Endodermal cell (in vitro differentiated cells): Measurements from ENCODE around the gene NIPSNAP3A. TPM values are rescaled to one million over a fixed set of nuclear protein-coding genes. Genes with fewer than 3 reads are reported as not detected.

Source experiments
- DNase-seq: peaks from one replicate; pipeline ENCODE4 v3.0.0-alpha.2; 2017
- H3K27ac ChIP-seq: 2 replicates; pipeline ENCODE4 v1.5.1; 2013; ENCODE audit warnings: mild to moderate bottlenecking, low read depth, low read length, moderate library complexity
- H3K27me3 ChIP-seq: 2 replicates; pipeline ENCODE4 v1.6.1; 2013; ENCODE audit warnings: mild to moderate bottlenecking, low read length, moderate library complexity; ENCODE audit not compliant: insufficient read depth, control insufficient read depth, poor library complexity, severe bottlenecking
- H3K36me3 ChIP-seq: 2 replicates; pipeline ENCODE4 v1.7.0; 2013; ENCODE audit warnings: mild to moderate bottlenecking, low read length, moderate library complexity; ENCODE audit not compliant: control insufficient read depth, insufficient read depth
- H3K4me1 ChIP-seq: one replicate; pipeline ENCODE4 v1.7.0; 2013; ENCODE audit warnings: low read length; ENCODE audit not compliant: control insufficient read depth, insufficient read depth
- H3K4me3 ChIP-seq: 2 replicates; pipeline ENCODE4 v1.5.1; 2013; ENCODE audit warnings: mild to moderate bottlenecking, low read length, moderate library complexity
- H3K9ac ChIP-seq: 2 replicates; pipeline ENCODE4 v1.6.1; 2013; ENCODE audit warnings: mild to moderate bottlenecking, low read length, moderate library complexity; ENCODE audit not compliant: poor library complexity, severe bottlenecking; ENCODE audit errors: extremely low read depth
- H3K9me3 ChIP-seq: 2 replicates; pipeline ENCODE4 v1.6.1; 2013; ENCODE audit warnings: mild to moderate bottlenecking, low read length, moderate library complexity; ENCODE audit not compliant: control insufficient read depth
- H3K27ac Mint-ChIP-seq: 2 replicates; pipeline ENCODE4 v1.8.0; 2020; ENCODE audit warnings: mixed read lengths
- H3K27me3 Mint-ChIP-seq: 2 replicates; pipeline ENCODE4 v1.8.0; 2021; ENCODE audit warnings: mild to moderate bottlenecking, mixed read lengths; ENCODE audit not compliant: insufficient read depth
- H3K36me3 Mint-ChIP-seq: 2 replicates; pipeline ENCODE4 v1.8.0; 2020; ENCODE audit warnings: low read depth, mixed read lengths
- H3K4me1 Mint-ChIP-seq: 2 replicates; pipeline ENCODE4 v1.8.0; 2020; ENCODE audit warnings: mixed read lengths
- H3K4me3 Mint-ChIP-seq: 2 replicates; pipeline ENCODE4 v1.8.0; 2020; ENCODE audit warnings: mild to moderate bottlenecking, moderate library complexity, mixed read lengths
- H3K9me3 Mint-ChIP-seq: 2 replicates; pipeline ENCODE4 v1.8.0; 2020; ENCODE audit warnings: mild to moderate bottlenecking, mixed read lengths
- CTCF ChIP-seq: fragments of 200-600 bp; sonication (generic); conservative IDR thresholded peaks from 2 replicates; pipeline ENCODE4 v1.5.0; 2021; ENCODE audit warnings: antibody characterized with exemption, mild to moderate bottlenecking
- WGBS, 2 experiments: methylation state at CpG; one replicate each; pipeline versions ENCODE4 v1.1.5 to v1.1.7; 2013; ENCODE audit warnings: missing lambda C conversion rate in 2 of 2, mixed read lengths in 1 of 2; ENCODE audit not compliant: insufficient coverage in 1 of 2, insufficient read length in 1 of 2; 5-methylcytosine and 5-hydroxymethylcytosine counted together
- total RNA-seq, 2 donors: library from RNA; stranded (reverse); fragmentation: NEBNext Ultra II Directional in 1 of 2; extraction: Animal tissue kit (Norgen Biotek cat#: 25700) in 1 of 2; gene quantifications; 2 replicates in 1 of 2; 3 replicates in 1 of 2; pipeline ENCODE4 v1.2.1, GENCODE V29; 2021

NIPSNAP3A gene
- total RNA-seq, 2 donors from 2014 or later, result 18.8 to 20.5 TPM

DNA sequence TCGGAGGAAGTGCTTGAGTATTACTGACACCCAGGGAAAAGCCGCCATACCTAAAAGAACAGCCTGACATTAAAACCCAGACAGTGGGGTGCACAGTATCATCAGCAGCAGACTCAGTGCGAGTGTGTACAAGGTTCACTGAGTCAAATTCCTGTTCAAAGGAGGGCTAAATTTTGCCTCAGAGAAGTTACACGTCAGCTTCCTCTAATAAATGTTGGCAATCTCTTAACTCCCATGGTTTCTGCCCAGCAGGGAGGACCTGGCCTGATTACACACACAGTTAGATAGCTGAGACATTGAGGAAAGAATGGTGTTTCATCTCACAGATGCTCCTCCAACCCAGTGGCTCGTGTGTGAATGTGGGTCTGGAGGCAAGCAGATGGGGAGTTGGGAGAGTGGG, 54.6 kb downstream of the NIPSNAP3A start:
- Histone ChIP-seq H3K4me1 (no peaks in the 10 kb centered on the region), H3K9ac (no peak overlapping the region), H3K27me3 (no peaks in the 10 kb centered on the region), H3K9me3 (no peaks in the 10 kb centered on the region), H3K4me3 (no peak overlapping the region), H3K36me3 (peaks cover 99% of the 10 kb centered on the region), H3K27ac (no peak overlapping the region)
- H3K4me1 Mint-ChIP-seq, result peaks cover 2% of the 10 kb centered on the region
- 87 to 89% methylated on average over 5 of the region's 5 CpGs for WGBS, 2 experiments
- TF ChIP-seq CTCF, result no peak
- H3K36me3 Mint-ChIP-seq, result peaks cover 78% of the 10 kb centered on the region
- no peak for DNase-seq
- no peak overlapping the region for H3K4me3 Mint-ChIP-seq
- H3K27me3 Mint-ChIP-seq, result no peaks in the 10 kb centered on the region
- no peaks in the 10 kb centered on the region for H3K9me3 Mint-ChIP-seq
- no peak overlapping the region for H3K27ac Mint-ChIP-seq

- H3K4me3 Mint-ChIP-seq, result no peak overlapping the region
- no peak for DNase-seq
- peaks cover 2% of the 10 kb centered on the region for H3K4me1 Mint-ChIP-seq
- H3K4me1 ChIP-seq, result no peaks in the 10 kb centered on the region
- H3K4me3 ChIP-seq, result no peak overlapping the region
- 83 to 90% methylated on average over 1 to 2 of the region's 2 CpGs for WGBS, 2 experiments
- no peak for TF ChIP-seq CTCF
- no peak overlapping the region for H3K9ac ChIP-seq
- no peak overlapping the region for H3K27ac ChIP-seq
- peaks cover 96% of the 10 kb centered on the region for H3K36me3 ChIP-seq
- no peaks in the 10 kb centered on the region for H3K27me3 ChIP-seq
- H3K9me3 ChIP-seq, result no peaks in the 10 kb centered on the region
- H3K27me3 Mint-ChIP-seq, result no peaks in the 10 kb centered on the region
- no peak overlapping the region for H3K27ac Mint-ChIP-seq
- H3K9me3 Mint-ChIP-seq, result no peaks in the 10 kb centered on the region
- H3K36me3 Mint-ChIP-seq, result peaks cover 74% of the 10 kb centered on the region
Measured at GRCh38 chr9:104802906-104803305, 55.4 kb downstream of the NIPSNAP3A start.

- no peaks in the 10 kb centered on the region for H3K4me1 ChIP-seq
- H3K9me3 Mint-ChIP-seq, result no peaks in the 10 kb centered on the region
- peaks cover 70% of the 10 kb centered on the region for H3K36me3 Mint-ChIP-seq
- H3K4me3 Mint-ChIP-seq, result no peak overlapping the region
- 96 to 100% methylated on average over 2 of the region's 2 CpGs for WGBS, 2 experiments
- peaks cover 2% of the 10 kb centered on the region for H3K4me1 Mint-ChIP-seq
- no peak overlapping the region for H3K4me3 ChIP-seq
- peaks cover 91% of the 10 kb centered on the region for H3K36me3 ChIP-seq
- H3K27ac Mint-ChIP-seq, result no peak overlapping the region
- no peaks in the 10 kb centered on the region for H3K27me3 ChIP-seq
- no peaks in the 10 kb centered on the region for H3K27me3 Mint-ChIP-seq
- H3K9me3 ChIP-seq, result no peaks in the 10 kb centered on the region
- no peak overlapping the region for H3K27ac ChIP-seq
- no peak for TF ChIP-seq CTCF
- DNase-seq, result no peak
- no peak overlapping the region for H3K9ac ChIP-seq
Measured at GRCh38 chr9:104805441-104805840, 58.0 kb downstream of the NIPSNAP3A start.
